Effector memory CD4-positive, alpha-beta T cell (primary cell): ENCODE measurements around the gene ARF5.

Experiments
- DNase-seq, 3 donors: peaks; one replicate each; pipeline ENCODE4 v3.0.0-alpha.2; 2020
- H3K27ac ChIP-seq: 2 replicates; pipeline ENCODE4 v1.7.0; 2013; ENCODE audit warnings: mild to moderate bottlenecking, low read length, moderate library complexity; ENCODE audit not compliant: insufficient read depth, poor library complexity, severe bottlenecking
- H3K27me3 ChIP-seq: replicated peaks from 2 replicates; pipeline ENCODE4 v1.7.0; 2013; ENCODE audit warnings: mild to moderate bottlenecking, low read length; ENCODE audit not compliant: insufficient read depth, control insufficient read depth, poor library complexity, severe bottlenecking
- H3K36me3 ChIP-seq: 2 replicates; pipeline ENCODE4 v1.7.0; 2013; ENCODE audit warnings: mild to moderate bottlenecking, low read length, moderate library complexity; ENCODE audit not compliant: control insufficient read depth, insufficient read depth
- H3K4me1 ChIP-seq: 2 replicates; pipeline ENCODE4 v1.7.0; 2013; ENCODE audit warnings: low read length, mild to moderate bottlenecking; ENCODE audit not compliant: control insufficient read depth, insufficient read depth, poor library complexity, severe bottlenecking
- H3K4me3 ChIP-seq: 2 replicates; pipeline ENCODE4 v1.7.0; 2013; ENCODE audit warnings: low read length, low read depth, mild to moderate bottlenecking; ENCODE audit not compliant: insufficient read depth, poor library complexity, severe bottlenecking
- H3K9me3 ChIP-seq: 2 replicates; pipeline ENCODE4 v1.7.0; 2013; ENCODE audit warnings: mild to moderate bottlenecking, low read length, moderate library complexity; ENCODE audit not compliant: control insufficient read depth

Gene ARF5

DNA sequence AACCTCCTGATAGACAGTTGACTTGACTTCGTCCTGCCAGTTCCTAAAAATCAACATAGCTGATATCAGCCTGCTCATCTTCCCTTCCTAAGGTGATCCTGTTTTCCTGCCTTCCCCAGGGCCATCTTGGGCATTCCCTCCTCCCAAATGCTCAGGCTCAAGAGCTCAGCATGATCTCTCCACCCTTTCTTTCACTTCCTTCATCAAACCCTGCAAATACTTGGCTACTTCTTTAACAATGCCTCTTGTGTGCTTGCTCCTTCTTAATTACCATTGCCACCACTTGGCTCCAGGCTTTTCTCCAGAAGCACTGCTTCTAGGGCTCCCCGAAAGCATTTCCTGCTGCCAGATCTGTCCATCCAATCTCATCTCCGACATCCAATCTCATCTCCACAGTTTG, 12.7 kb downstream of the ARF5 start:
- no peak overlapping the region for H3K27ac ChIP-seq
- H3K4me3 ChIP-seq: no peak overlapping the region
- no peaks in the 10 kb centered on the region for H3K27me3 ChIP-seq
- no peaks in the 10 kb centered on the region for H3K36me3 ChIP-seq
- H3K4me1 ChIP-seq: no peaks in the 10 kb centered on the region
- no peak for DNase-seq
- no peaks in the 10 kb centered on the region for H3K9me3 ChIP-seq

GRCh38 chr7:127608446-127608845, 20.2 kb downstream of the ARF5 start:
- H3K4me3 ChIP-seq: no peak overlapping the region
- no peaks in the 10 kb centered on the region for H3K36me3 ChIP-seq
- no peaks in the 10 kb centered on the region for H3K27me3 ChIP-seq
- no peaks in the 10 kb centered on the region for H3K9me3 ChIP-seq
- no peak for DNase-seq
- no peak overlapping the region for H3K27ac ChIP-seq
- no peaks in the 10 kb centered on the region for H3K4me1 ChIP-seq

DNA sequence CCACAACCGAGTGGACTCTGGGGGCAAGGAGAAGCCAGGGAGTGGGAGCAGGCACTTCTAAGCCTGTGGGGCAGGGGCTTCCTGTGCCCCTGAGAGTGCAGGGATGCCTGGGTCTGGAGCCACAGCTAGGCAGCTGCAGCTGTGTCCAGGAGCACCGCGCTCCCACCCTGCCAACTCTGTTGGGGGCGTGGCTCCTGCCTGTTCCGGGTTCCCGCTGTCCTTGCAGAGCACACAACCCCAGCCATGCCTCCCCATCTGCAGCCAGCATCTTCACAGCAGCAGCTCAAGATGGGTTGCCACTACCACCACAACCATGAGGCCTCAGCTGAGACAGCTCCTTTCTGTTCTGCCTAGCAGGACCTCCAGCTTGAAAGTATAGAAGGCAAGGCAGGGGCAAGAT, 21.1 kb downstream of the ARF5 start:
- Histone ChIP-seq H3K4me1 (no peaks in the 10 kb centered on the region), H3K36me3 (no peaks in the 10 kb centered on the region), H3K4me3 (no peak overlapping the region), H3K9me3 (no peaks in the 10 kb centered on the region), H3K27ac (no peak overlapping the region), H3K27me3 (no peaks in the 10 kb centered on the region)
- DNase-seq: no peak

DNA sequence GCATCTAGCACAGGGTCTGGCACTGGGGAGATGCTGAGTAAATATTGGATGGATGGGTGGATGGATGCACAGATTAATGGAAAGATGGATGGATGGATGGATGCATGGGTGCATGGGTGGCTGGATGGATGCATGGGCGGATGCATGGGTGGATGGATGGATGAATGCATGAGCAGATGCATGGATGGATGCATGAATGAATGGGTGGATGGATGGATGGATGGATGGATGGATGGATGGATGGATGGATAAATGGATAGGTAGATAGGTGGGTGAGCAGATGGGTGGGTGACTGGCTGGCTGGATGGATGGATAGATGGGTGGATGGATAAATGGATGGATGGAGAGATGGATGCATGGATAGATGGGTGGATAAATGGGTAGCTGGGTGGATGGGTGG, 24.1 kb downstream of the ARF5 start:
- H3K4me1 ChIP-seq: no peaks in the 10 kb centered on the region
- no peaks in the 10 kb centered on the region for H3K36me3 ChIP-seq
- no peaks in the 10 kb centered on the region for H3K9me3 ChIP-seq
- H3K27ac ChIP-seq: no peak overlapping the region
- DNase-seq: no peak
- H3K27me3 ChIP-seq: no peaks in the 10 kb centered on the region
- H3K4me3 ChIP-seq: no peak overlapping the region

GRCh38 chr7:127616724-127617123, 28.5 kb downstream of the ARF5 start:
- no peaks in the 10 kb centered on the region for H3K4me1 ChIP-seq
- no peaks in the 10 kb centered on the region for H3K36me3 ChIP-seq
- DNase-seq: no peak
- H3K9me3 ChIP-seq: no peaks in the 10 kb centered on the region
- peaks cover 8% of the 10 kb centered on the region for H3K27me3 ChIP-seq
- H3K4me3 ChIP-seq: no peak overlapping the region
- H3K27ac ChIP-seq: no peak overlapping the region

DNA sequence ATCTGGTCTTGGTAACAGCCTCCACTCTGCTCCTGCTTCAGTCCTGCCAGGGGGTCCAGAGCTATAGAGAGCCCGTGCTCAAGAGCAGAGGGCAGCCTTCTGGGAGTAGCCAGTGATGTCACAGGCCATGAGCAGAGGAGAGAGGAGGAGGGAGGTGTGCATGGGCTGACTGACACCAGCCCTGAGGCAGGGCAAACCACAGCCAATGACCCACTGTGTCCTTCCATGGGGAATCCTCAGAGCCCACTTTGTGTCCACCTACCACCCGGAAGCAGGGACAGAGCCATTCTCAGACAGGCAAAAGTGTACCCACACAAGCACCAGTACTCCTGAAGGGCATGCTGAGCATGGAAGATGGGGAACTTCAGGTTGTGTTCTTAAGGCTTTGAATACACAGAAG, 29.8 kb downstream of the ARF5 start, which contains the start of gene PAX4:
TSS of gene PAX4 (minus strand) at position 101 of the 400 bp plus-strand sequence. CDS start 2,214 bp downstream, outside the sequence.
- no peaks in the 10 kb centered on the region for H3K9me3 ChIP-seq
- H3K36me3 ChIP-seq: no peaks in the 10 kb centered on the region
- no peak within 1 kb of the TSS for H3K27ac ChIP-seq
- H3K27me3 ChIP-seq: peaks cover 8% of the 10 kb centered on the region
- no peaks in the 10 kb centered on the region for H3K4me1 ChIP-seq
- H3K4me3 ChIP-seq: no peak within 1 kb of the TSS
- no peak for DNase-seq

DNA sequence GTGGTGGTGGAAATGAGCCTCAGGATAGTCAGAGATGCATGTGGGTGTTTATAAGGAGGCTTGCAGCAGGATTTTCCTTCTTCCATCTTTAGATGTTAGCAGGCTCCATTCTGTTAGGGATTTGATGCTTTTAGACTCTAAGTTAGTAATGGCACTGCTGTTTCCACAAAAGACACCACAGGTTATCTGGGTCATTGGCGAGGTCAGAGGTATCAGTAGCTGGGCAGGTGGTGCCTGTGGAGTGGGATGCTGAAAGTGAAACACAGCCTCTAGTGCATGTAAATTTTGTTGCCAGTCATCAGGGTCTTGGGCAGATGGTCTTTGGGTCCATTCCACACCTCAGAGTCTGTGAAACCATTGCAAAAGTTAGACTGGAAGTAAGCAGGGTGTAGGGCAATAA, 30.6 kb downstream of the ARF5 start:
- no peaks in the 10 kb centered on the region for H3K9me3 ChIP-seq
- H3K27ac ChIP-seq: no peak overlapping the region
- no peak overlapping the region for H3K4me3 ChIP-seq
- DNase-seq: no peak
- H3K27me3 ChIP-seq: peaks cover 8% of the 10 kb centered on the region
- no peaks in the 10 kb centered on the region for H3K36me3 ChIP-seq
- H3K4me1 ChIP-seq: no peaks in the 10 kb centered on the region

DNA sequence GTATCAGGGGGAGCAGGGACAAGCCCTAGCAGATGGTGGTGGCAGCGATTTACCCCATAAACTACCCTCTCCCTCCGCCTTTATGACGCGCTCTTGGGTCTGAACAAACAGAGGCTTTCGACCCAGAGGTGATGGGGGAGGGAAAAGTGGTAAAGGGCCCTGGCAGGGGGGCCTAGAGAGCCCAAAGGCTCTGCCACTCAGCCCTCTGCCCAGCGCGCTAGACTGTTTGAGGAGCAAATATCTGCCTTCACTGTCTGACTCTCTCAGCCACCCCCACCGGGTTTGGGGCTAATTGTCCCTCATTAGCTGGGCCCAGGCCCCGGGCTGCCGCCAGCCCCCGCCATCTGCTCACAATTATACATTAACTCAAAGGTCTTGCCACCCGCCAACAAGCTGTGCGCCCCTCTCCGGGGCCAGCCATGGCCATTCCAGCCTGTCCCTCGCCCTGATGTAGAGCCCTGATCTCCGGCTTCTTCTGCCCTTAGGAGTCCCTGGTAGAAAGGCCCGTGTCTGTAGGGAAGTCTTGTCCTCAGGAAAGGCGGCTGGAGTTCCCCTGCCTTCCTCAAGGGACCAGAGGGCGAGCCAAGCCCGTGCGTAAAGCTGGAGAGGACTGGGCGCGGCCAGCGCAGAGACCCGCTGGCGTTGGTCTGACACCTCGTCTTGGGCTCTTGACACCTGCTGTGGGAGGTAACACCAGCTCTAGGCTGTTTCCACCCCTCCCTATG, 31.6 kb downstream of the ARF5 start:
- Histone ChIP-seq H3K36me3 (no peaks in the 10 kb centered on the region), H3K4me3 (no peak overlapping the region), H3K27ac (no peak overlapping the region), H3K27me3 (peaks cover 8% of the 10 kb centered on the region), H3K4me1 (no peaks in the 10 kb centered on the region), H3K9me3 (no peaks in the 10 kb centered on the region)
- DNase-seq: no peak

- no peak for DNase-seq
- H3K27me3 ChIP-seq: peaks cover 8% of the 10 kb centered on the region
These were observed 32.4 kb downstream of the ARF5 start for GRCh38 chr7:127620406-127621233.

DNA sequence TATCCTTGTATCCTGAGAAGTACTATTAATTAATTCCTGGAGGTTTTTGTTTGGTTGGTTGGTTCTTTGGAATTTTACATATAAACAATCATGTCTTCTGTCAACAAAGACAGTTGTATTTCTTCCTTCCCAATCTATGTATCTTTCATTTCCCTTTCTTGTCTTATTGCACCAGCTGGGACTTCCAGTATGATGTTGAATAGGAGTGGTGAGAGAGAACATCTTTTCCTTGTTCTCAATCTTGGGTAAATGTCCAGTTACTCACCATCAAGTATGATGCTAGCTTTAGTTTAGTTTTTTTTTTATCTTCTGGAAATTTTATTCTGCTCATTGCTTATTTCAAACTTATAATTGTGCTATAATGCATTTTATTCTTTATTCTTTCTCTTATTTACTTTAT, 37.1 kb downstream of the ARF5 start:
- Histone ChIP-seq H3K9me3 (no peaks in the 10 kb centered on the region), H3K36me3 (no peaks in the 10 kb centered on the region), H3K27ac (no peak overlapping the region), H3K27me3 (peaks cover 6% of the 10 kb centered on the region), H3K4me1 (no peaks in the 10 kb centered on the region), H3K4me3 (no peak overlapping the region)
- DNase-seq: no peak

More at GRCh38 chr7:127620406-127621233, 32.4 kb downstream of the ARF5 start:
- Histone ChIP-seq H3K27ac (no peak overlapping the region), H3K4me3 (no peak overlapping the region), H3K36me3 (no peaks in the 10 kb centered on the region), H3K9me3 (no peaks in the 10 kb centered on the region), H3K4me1 (no peaks in the 10 kb centered on the region)
